GM21381 (cell line): ENCODE measurements around the gene UMAD1.

Source experiments
- ATAC-seq: cut with Tn5 transposase; IDR thresholded peaks from one replicate; pipeline ENCODE4 v1.9.1; 2021; ENCODE audit warnings: mild to moderate bottlenecking, moderate library complexity; ENCODE audit not compliant: unreplicated experiment

The UMAD1 gene

DNA sequence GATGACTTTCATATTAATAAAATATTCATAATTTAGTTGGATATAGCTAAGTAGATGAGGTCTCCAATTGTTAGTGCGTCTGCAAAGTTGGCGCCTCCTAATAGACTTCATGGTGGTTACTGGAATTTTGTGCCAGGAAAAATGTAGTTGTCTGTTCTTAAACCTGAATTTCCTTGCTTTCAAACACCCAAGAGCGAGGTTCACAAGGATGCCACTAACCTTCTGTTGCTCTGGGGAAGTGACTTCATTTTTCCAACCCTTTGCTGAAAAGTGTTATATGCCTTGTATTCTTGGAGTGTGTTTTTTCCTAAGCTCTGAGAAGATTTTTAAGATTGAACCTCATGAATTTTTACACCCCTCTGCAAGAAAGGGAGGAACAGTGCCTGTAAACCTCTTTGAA lies 229.1 kb downstream of the UMAD1 start:
- no peak for ATAC-seq

GRCh38 chr7:7870555-7870954 lies 230.0 kb downstream of the UMAD1 start:
- ATAC-seq = no peak

DNA sequence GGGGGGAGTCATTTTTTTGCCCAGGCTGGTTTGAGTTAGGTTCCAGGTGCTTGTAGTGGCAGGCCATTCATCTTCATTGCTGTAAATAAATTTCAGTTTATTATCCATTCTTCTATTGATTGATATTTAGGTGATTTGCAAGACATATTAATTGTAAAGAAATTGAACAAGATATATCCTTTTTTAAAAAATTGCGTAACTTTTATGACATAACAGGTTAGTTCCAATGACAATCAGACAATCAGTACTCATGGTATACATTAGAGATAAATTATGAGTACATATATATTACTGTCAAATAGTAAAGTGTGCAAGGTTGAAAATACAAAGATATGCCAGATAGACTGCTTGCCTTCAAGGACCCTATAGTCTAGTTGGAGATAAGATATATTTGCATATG lies 235.9 kb downstream of the UMAD1 start:
- no peak for ATAC-seq

GRCh38 chr7:7881581-7881980 lies 241.0 kb downstream of the UMAD1 start:
- no peak for ATAC-seq

GRCh38 chr7:7882888-7883287 lies 242.3 kb downstream of the UMAD1 start:
- ATAC-seq = no peak

GRCh38 chr7:7883394-7883793 lies 242.8 kb downstream of the UMAD1 start:
- ATAC-seq = no peak

DNA sequence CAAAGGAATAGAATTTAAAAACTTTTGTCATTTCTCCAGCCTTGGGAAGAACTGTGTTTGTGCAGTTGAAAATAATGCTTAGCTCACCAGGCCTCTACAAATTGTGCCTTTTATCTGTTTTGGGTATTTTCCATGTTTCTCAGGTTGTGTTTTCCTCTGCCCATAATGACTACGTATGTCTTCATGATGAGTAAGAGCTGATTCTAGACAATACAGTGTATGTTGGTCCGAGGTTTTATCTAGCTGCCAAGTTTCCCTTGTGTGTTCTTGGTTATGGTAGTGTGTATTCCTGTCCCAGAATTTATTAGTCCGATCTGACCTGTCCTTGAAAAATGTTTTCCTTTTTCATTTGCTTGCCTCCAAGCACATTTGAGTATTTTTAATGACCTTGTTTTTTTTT lies 244.3 kb downstream of the UMAD1 start:
- no peak for ATAC-seq

DNA sequence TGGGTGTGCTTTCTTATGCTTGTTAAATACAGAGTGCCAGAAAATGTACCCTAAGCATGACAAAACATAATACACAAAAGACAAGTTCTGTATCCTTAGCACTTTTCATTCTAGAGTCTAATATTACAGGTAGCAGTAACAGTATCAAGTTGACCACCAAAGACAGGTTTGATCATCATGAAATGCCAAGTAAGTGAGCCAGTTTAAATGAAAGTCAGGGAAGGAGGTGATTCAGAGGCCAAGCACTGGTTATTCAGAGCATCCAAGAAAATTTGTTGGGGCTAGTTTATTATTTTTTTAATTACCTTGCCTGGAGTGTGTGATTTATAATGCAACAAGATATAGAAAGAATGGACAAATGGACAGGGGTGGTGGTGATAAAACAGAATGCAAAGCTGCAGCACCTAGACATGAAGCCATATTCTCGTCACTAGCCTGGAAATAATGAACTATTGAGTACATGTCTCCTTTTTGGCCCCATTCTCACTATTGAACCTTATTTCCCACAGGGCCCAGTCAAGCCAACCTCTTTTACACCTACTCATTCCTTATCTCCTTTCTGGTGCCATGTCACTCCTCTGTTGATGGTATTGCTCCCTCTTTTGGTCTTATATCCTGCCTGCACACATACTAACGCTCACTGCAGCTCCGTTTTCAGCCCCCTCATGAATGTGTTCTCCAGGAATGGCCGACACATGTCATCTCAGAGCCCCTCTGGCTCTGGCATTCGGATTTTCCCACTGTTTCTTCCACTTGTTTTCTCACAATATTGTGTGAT lies 249.4 kb downstream of the UMAD1 start:
- ATAC-seq = no peak

DNA sequence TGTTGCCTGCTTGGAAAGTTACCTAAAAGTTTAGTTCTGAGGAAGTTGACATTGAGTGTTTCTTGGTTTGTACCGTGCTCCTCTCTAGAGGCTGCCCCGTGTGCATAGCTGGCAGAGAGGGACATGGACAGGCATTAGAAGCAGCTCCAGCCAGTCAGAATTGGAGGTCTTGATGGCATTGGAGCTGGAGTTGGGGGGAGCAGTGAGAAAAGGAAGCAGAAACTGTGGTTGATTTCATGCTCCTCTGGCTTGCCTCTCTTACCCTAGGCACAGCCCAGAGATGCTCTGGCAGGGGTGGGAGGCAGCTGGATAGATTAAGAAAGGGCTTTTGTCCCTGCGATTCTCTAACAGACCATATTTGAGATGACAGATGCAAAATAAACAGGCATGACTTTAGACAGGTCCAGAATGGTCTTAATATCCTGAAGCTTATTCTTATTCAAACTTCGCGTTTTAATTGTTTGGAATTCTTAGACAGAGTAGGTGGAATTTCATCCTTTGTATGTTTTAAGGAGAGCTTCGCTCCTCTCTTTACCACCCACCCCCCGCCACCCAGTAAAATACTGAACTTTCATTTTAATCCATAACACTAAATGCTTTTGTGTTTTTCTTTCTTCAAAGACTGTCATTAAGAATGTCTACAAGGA lies 254.6 kb downstream of the UMAD1 start:
- no peak for ATAC-seq

DNA sequence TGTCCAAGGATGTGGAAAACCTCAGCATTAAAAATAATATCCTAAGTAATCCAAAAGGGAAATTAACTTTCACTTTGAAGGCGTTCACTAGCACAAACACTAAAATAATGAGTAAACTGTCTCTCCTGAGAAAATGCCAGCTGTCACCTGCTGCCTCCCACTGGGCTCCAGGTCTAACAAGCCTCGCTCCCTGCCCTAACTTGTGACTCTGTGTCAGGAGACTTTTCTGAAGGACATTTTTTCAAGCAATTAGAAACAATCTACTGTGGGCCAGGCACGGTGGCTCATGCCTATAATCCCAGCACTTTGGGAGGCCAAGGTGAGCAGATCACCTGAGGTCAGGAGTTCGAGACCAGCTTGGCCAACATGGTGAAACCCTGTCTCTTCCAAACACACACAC lies 255.2 kb downstream of the UMAD1 start:
- no peak for ATAC-seq

DNA sequence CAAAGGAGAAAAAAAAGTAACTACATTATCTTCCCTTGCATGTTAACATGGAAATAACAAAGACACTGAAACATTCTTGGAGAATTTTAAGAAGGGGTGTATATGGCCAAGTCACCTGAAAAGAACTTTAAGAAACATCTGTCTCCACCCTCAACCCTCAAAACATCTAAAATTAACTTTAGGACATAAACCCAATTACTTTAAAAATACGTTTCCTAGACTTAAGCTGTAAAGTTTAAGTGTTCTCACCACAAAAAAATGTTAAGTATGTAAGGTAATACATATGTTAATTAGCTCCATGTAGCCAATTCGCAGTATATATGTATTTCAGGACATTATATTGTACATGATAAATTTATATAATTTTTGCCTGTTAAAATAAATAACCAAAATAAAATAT lies 257.0 kb downstream of the UMAD1 start:
- ATAC-seq = no peak

GRCh38 chr7:7897949-7898515 lies 257.5 kb downstream of the UMAD1 start:
- ATAC-seq = no peak

DNA sequence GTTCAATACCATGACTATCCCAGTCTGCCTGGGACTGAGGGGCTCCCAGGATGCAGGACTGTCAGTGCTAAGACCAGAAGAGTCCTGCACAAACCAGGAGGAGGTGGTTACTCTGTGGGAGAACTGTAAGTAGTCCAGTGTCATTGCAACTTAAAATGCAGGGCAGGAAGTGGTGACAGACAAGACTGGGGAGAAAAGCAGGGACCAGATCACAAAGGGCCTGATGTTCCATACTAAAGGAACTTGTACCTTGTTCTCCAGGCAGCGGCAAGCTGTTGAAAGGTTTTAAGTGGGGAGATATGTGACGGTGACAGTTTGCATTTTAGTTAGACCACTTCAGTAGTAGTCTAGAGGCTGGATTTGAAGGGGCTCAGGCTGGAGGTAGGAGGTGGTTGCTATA lies 262.3 kb downstream of the UMAD1 start:
- ATAC-seq = no peak

- ATAC-seq = no peak
These were observed 266.8 kb downstream of the UMAD1 start for GRCh38 chr7:7907306-7907705.

GRCh38 chr7:7908622-7909145 lies 268.1 kb downstream of the UMAD1 start:
- ATAC-seq = no peak

DNA sequence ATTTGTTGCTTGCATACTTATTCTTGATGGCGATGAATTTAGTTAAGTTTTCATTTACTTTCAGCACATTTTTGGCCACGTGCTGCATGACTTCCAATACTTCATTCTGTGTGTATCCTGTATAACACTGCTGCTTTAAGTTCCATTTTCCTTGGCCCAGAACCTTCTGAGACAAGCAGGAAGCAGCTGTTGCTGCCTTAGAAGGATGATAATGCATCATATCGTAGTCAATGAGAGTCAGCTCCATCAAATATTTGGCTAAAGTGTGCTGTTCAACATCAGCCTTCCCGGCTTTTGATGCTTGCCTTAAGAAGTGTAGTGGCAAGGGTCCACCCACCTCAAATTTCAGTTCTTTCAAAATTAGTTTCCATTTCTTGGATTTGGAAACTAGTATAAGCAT lies 268.8 kb downstream of the UMAD1 start:
- ATAC-seq = no peak

DNA sequence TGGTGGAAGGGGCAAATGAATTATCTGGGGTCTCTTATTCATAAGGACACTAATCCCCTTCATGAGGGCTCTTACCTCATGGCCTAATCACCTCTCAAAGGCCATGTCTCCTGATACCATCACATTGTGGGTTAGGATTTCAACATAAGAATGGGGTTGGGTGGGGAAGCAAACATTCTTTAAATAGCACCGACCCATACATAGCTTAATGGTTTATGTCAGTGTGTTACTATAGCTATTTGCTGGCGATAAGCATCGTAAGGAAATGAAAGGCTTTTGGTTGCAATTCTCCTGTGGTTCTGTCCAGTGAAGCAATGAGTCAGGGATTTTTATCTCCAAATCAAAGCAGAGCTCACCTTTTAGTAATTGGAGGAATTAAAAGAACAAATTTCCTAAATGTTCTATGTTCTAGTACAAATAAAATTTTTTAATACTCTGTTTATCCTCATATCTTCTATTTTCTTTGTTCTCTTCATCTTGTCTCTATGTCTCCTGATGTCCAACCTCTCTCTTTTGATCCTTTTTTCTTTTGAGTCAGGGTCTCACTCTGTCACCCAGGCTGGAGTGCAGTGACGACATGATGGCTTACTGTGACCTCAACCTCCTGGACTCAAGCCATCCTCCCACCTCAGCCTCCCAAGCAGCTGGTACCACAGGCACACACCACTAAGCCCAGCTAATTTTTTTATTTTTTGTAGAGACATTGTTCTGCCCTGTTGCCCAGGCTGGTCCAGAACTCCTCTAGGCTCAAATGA lies 271.0 kb downstream of the UMAD1 start:
- ATAC-seq = no peak

- no peak for ATAC-seq
These were observed 272.4 kb downstream of the UMAD1 start for GRCh38 chr7:7912937-7913336.

DNA sequence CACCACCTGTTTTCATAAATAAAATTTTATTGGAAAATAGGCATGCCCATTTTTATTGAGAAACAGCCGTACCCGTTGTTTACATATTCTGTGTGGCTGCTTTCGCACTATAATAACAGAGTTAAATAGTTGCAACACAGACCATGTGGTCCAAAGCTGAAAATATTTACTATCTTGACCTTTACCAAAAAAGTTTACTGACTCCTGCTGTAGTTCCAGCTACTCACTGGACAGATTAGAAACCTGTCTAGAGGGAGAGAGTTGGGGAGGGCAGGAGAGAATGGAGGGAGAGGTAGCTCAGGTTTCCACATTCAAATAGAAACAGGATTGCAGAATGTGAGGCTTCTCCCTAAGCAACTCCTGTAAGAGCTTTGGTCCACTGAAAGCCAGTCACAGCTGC lies 273.0 kb downstream of the UMAD1 start:
- ATAC-seq = no peak

DNA sequence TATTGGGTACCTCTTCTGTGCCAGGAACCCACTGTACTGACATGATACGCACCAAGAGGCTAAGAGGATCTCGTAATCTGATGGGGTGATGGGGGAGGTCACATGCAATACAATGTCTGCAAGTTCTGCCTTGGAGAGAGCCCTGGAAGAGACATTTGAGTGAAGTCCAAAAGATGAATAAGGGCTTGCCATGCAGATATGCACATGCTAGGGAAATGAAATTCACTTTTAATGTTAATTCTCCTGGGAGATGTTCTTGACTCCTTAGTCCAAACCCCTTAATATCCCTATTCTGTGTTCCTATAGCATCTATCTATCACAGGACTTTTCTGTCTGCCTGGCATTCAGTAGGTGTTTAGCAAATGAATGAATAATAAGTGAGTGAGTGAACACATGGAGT lies 274.0 kb downstream of the UMAD1 start:
- ATAC-seq = no peak

DNA sequence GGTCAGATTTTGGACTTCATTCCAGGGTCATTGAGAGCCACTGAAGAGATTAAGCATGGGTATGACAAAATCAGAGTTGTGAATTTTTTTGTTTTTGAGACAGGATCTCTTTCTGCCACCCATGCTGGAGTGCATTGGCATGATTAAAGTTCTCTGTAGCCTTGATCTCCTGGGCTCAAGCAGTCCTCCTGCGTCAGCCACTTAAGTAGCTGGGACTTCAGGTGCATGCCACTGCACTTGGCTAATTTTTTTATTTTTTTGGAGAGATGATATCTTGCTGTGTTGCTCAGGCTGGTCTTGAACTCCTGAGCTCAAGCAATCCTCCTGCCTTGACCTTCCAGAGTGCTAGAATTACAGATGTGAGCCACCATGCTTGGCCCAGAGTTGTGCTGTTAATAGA lies 275.5 kb downstream of the UMAD1 start:
- ATAC-seq = no peak
